SKM-1 treated with dmso at 0.1 percent for 144 hours (cell line): ENCODE data around the gene RPE65.
A peak's percentile ranks its signal among the peaks of the same experiment; 100 is the strongest.
"Not testable (repeated sequence)": the region's sequence is repeated elsewhere in the genome, so short reads cannot be mapped to it uniquely, and the experiment has no call there.

ENCODE experiments used
- DNase-seq: peaks from one replicate; lab custom pipeline; 2025; ENCODE audit not compliant: unreplicated experiment; lab: John Stamatoyannopoulos, UW

Gene RPE65

GRCh38 chr1:68449901-68450300, at the start of gene RPE65:
TSS of gene RPE65 (minus strand) at chr1:68449954. CDS start at chr1:68449905, 49 bp downstream.
- no peak for DNase-seq

GRCh38 chr1:68497358-68497698, 47.6 kb upstream of the RPE65 start:
- no peak for DNase-seq

GRCh38 chr1:68496680-68497357, 47.1 kb upstream of the RPE65 start, which contains the start of gene DEPDC1:
TSS of gene DEPDC1 (minus strand) at chr1:68497082. CDS start at chr1:68496999, 83 bp downstream.
- peak; percentile 84 for DNase-seq

- peak; percentile 28 for DNase-seq
These were observed 46.4 kb upstream of the RPE65 start for GRCh38 chr1:68495968-68496679.

GRCh38 chr1:68495532-68495931, 45.8 kb upstream of the RPE65 start:
- DNase-seq: no peak

- DNase-seq: no peak
These were observed 43.4 kb upstream of the RPE65 start for GRCh38 chr1:68493193-68493592.

GRCh38 chr1:68492255-68492654, 42.5 kb upstream of the RPE65 start:
- DNase-seq: not testable (repeated sequence)

- no peak for DNase-seq
These were observed 40.4 kb upstream of the RPE65 start for GRCh38 chr1:68490046-68490651.

GRCh38 chr1:68485431-68486022, 35.8 kb upstream of the RPE65 start:
- no peak for DNase-seq

- no peak for DNase-seq
These were observed 34.9 kb upstream of the RPE65 start for GRCh38 chr1:68484618-68485017.

- no peak for DNase-seq
These were observed 31.3 kb upstream of the RPE65 start for GRCh38 chr1:68481041-68481440.

GRCh38 chr1:68479501-68479900, 29.7 kb upstream of the RPE65 start:
- DNase-seq: no peak

- DNase-seq: no peak
These were observed 28.9 kb upstream of the RPE65 start for GRCh38 chr1:68478662-68479061.

- not testable (repeated sequence) for DNase-seq
These were observed 26.9 kb upstream of the RPE65 start for GRCh38 chr1:68476626-68477025.

GRCh38 chr1:68473060-68473459, 23.3 kb upstream of the RPE65 start:
- DNase-seq: no peak

- DNase-seq: no peak
These were observed 20.7 kb upstream of the RPE65 start for GRCh38 chr1:68470388-68470970.

- no peak for DNase-seq
These were observed 15.1 kb upstream of the RPE65 start for GRCh38 chr1:68464891-68465290.

GRCh38 chr1:68460935-68461334, 11.2 kb upstream of the RPE65 start:
- DNase-seq: peak; percentile 12

- DNase-seq: no peak
These were observed 10.0 kb upstream of the RPE65 start for GRCh38 chr1:68459796-68460195.

GRCh38 chr1:68459091-68459490, 9.3 kb upstream of the RPE65 start:
- no peak for DNase-seq

GRCh38 chr1:68456202-68456601, 6.4 kb upstream of the RPE65 start:
- no peak for DNase-seq
